ENCODE measurements around the gene CTIF.

CTIF gene

DNA sequence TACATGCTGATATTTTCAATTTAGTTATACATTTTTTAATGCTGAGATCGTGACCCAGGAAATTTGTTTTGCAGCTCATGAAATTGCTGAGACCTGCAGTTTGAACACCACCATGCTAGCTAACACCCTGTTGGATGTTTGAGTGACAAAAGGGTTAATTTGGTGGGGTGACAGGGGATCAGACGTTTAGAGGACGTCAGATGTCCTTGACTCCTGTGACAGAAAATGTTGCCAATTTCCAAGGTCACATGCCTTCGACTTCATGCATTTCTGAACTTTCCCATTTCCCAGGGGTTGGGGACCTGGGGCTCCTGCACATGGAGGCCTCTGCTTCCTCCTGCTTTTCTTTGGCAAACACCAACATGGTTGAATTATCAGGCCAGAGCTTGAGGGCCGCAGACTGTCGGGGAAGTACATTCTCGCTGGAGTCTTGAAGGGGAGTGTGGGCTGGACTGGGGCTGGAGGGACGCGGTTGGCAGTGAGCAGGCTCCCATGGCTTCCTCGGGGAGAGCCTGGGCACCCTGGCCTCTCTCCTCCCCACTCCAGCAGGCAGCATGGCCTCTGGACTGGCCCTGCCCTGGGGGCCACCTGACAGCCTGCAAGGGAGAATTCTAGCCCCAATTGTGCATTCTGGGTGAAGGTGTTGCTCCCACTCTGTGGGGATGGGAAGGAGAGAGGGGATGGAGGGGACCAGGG is 73.1 kb downstream of the CTIF start:
- no peak overlapping the region for H2AFZ ChIP-seq (ENCODE audit: low read length)
- no peaks in the 10 kb centered on the region for H3K9me2 ChIP-seq (replicated peaks; ENCODE audit: insufficient read depth, low read length)
- no peak overlapping the region for H3K27ac ChIP-seq (ENCODE audit: low read length)
- no peaks in the 10 kb centered on the region for H3K9me3 ChIP-seq (replicated peaks; ENCODE audit: insufficient read depth, low read length)
- no peaks in the 10 kb centered on the region for H3K79me2 ChIP-seq (ENCODE audit: low read length)
- H3K27me3 ChIP-seq (replicated peaks; ENCODE audit: insufficient read depth, low read length) = no peaks in the 10 kb centered on the region
- no peaks in the 10 kb centered on the region for H3F3A ChIP-seq (ENCODE audit: insufficient read depth, low read length)
- H3K9ac ChIP-seq (ENCODE audit: low read length) = no peak overlapping the region
- no peak for DNase-seq
- no peak for TF ChIP-seq EZH2phosphoT487 (IDR thresholded peaks at IDR 0.05; ENCODE audit: low read length)
- TF ChIP-seq, protein P1, sequence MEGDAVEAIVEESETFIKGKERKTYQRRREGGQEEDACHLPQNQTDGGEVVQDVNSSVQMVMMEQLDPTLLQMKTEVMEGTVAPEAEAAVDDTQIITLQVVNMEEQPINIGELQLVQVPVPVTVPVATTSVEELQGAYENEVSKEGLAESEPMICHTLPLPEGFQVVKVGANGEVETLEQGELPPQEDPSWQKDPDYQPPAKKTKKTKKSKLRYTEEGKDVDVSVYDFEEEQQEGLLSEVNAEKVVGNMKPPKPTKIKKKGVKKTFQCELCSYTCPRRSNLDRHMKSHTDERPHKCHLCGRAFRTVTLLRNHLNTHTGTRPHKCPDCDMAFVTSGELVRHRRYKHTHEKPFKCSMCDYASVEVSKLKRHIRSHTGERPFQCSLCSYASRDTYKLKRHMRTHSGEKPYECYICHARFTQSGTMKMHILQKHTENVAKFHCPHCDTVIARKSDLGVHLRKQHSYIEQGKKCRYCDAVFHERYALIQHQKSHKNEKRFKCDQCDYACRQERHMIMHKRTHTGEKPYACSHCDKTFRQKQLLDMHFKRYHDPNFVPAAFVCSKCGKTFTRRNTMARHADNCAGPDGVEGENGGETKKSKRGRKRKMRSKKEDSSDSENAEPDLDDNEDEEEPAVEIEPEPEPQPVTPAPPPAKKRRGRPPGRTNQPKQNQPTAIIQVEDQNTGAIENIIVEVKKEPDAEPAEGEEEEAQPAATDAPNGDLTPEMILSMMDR (IDR thresholded peaks at IDR 0.05; ENCODE audit: low read length) = no peak
- no peak for TF ChIP-seq EZH2 (optimal IDR thresholded peaks at IDR 0.05; ENCODE audit: low read depth, low read length)
- H3K4me2 ChIP-seq (ENCODE audit: low read depth, low read length) = no peak overlapping the region
- H3K4me3 ChIP-seq (ENCODE audit: low read length) = no peak overlapping the region
- no peaks in the 10 kb centered on the region for H3K4me1 ChIP-seq (ENCODE audit: low read length)
- 0 out of 2 replicates have a peak, but pooled peaks cover 3% of the 10 kb centered on the region for H4K20me1 ChIP-seq (ENCODE audit: insufficient read depth, low read length)
- H3K36me3 ChIP-seq (replicated peaks; ENCODE audit: insufficient read depth, low read length) = no peaks in the 10 kb centered on the region

DNA sequence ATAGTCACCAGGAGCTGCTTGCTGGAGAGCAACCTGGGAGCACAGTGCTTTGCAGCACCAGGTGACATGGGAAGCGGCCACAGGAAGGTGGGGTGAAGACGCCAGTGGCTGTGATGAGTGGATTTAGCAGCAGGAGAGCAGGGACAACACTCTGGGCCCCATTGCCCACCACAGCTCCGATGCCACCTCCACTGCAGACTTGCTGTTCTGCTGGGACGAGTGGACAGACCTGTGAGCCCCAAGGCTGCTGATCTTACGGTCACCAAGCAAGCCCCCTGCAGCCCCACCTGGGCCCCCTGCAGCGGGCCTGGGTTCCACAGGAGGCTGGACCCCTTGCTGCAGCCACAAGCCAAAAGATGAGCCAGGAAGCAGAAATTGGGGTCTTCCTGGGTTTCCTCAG is 73.7 kb downstream of the CTIF start:
- H3F3A ChIP-seq (ENCODE audit: insufficient read depth, low read length) = no peaks in the 10 kb centered on the region
- H3K27ac ChIP-seq (ENCODE audit: low read length) = no peak overlapping the region
- no peaks in the 10 kb centered on the region for H3K36me3 ChIP-seq (replicated peaks; ENCODE audit: insufficient read depth, low read length)
- no peaks in the 10 kb centered on the region for H3K79me2 ChIP-seq (ENCODE audit: low read length)
- H4K20me1 ChIP-seq (ENCODE audit: insufficient read depth, low read length) = 0 out of 2 replicates have a peak, but pooled peaks cover 3% of the 10 kb centered on the region
- H2AFZ ChIP-seq (ENCODE audit: low read length) = no peak overlapping the region
- no peak overlapping the region for H3K9ac ChIP-seq (ENCODE audit: low read length)
- TF ChIP-seq EZH2phosphoT487 (IDR thresholded peaks at IDR 0.05; ENCODE audit: low read length) = no peak
- TF ChIP-seq EZH2 (optimal IDR thresholded peaks at IDR 0.05; ENCODE audit: low read depth, low read length) = no peak
- TF ChIP-seq, protein P1 (IDR thresholded peaks at IDR 0.05; ENCODE audit: low read length) = no peak
- H3K4me3 ChIP-seq (ENCODE audit: low read length) = no peak overlapping the region
- H3K9me3 ChIP-seq (replicated peaks; ENCODE audit: insufficient read depth, low read length) = no peaks in the 10 kb centered on the region
- H3K4me1 ChIP-seq (ENCODE audit: low read length) = no peaks in the 10 kb centered on the region
- no peak overlapping the region for H3K4me2 ChIP-seq (ENCODE audit: low read depth, low read length)
- no peak for DNase-seq
- no peaks in the 10 kb centered on the region for H3K27me3 ChIP-seq (replicated peaks; ENCODE audit: insufficient read depth, low read length)
- H3K9me2 ChIP-seq (replicated peaks; ENCODE audit: insufficient read depth, low read length) = no peaks in the 10 kb centered on the region

DNA sequence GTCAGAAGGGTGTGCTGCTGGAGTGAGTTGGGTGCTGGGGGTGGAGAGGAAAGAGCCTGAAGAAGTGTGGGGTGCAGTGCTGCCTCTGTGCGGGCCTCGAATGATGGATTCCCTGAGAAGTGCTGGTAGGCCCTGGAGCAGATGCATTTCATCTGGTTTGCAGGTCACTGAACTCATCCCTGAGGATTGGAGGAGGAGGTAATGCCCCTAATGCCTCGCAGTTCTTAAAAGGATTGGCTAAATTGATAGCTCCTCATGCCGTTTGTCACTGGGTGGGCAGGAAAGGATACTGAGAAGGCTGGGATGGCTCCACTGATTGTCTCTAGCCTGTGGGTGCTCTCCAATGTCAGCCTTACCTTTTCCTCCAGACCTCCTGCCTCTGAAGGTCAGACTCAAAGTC is 74.1 kb downstream of the CTIF start:
- Histone ChIP-seq H4K20me1 (ENCODE audit: insufficient read depth, low read length) (0 out of 2 replicates have a peak, but pooled peaks cover 3% of the 10 kb centered on the region), H3F3A (ENCODE audit: insufficient read depth, low read length) (no peaks in the 10 kb centered on the region), H2AFZ (ENCODE audit: low read length) (no peak overlapping the region), H3K4me2 (ENCODE audit: low read depth, low read length) (no peak overlapping the region), H3K27me3 (replicated peaks; ENCODE audit: insufficient read depth, low read length) (no peaks in the 10 kb centered on the region), H3K27ac (ENCODE audit: low read length) (no peak overlapping the region), H3K9me2 (replicated peaks; ENCODE audit: insufficient read depth, low read length) (no peaks in the 10 kb centered on the region), H3K9ac (ENCODE audit: low read length) (no peak overlapping the region), H3K9me3 (replicated peaks; ENCODE audit: insufficient read depth, low read length) (no peaks in the 10 kb centered on the region), H3K4me1 (ENCODE audit: low read length) (no peaks in the 10 kb centered on the region), H3K79me2 (ENCODE audit: low read length) (no peaks in the 10 kb centered on the region), H3K36me3 (replicated peaks; ENCODE audit: insufficient read depth, low read length) (no peaks in the 10 kb centered on the region), H3K4me3 (ENCODE audit: low read length) (no peak overlapping the region)
- TF ChIP-seq EZH2 (optimal IDR thresholded peaks at IDR 0.05; ENCODE audit: low read depth, low read length) (no peak), EZH2phosphoT487 (IDR thresholded peaks at IDR 0.05; ENCODE audit: low read length) (no peak)
- TF ChIP-seq, protein P1 (IDR thresholded peaks at IDR 0.05; ENCODE audit: low read length) = no peak
- no peak for DNase-seq

All from MM.1S (cell line).